ENCODE measurements around the gene GRID2. TPM values are rescaled to one million over a fixed set of nuclear protein-coding genes. Genes with fewer than 3 reads are reported as not detected.

The GRID2 gene
- total and polyA plus RNA-seq, 11 donors: 0.29 to 0.38 (median 0.33) TPM; not detected in 8

- Histone ChIP-seq H3K36me3 (no peaks in the 10 kb centered on the region), H3K9me3 (peaks cover 0 to 29% (median 8%) of the 10 kb centered on the region in 12 donors), H3K4me3 (no peak overlapping the region), H3K4me1 (no peaks in the 10 kb centered on the region), H3K27ac (no peak overlapping the region), H3K27me3 (no peaks in the 10 kb centered on the region)
- intact Hi-C loops (cut with DNase I): no loop called here
- ATAC-seq (no peak), DNase-seq (no peak)
- TF ChIP-seq CTCF (IDR thresholded peaks at IDR 0.05) (no peak), POLR2A (IDR thresholded peaks at IDR 0.05) (no peak)
- WGBS, 4 donors: 23 to 28% (median 27%) methylated on average over 1 of the region's 1 CpG
Observed at GRCh38 chr4:92257931-92258857, 45.6 kb upstream of the GRID2 start.

DNA sequence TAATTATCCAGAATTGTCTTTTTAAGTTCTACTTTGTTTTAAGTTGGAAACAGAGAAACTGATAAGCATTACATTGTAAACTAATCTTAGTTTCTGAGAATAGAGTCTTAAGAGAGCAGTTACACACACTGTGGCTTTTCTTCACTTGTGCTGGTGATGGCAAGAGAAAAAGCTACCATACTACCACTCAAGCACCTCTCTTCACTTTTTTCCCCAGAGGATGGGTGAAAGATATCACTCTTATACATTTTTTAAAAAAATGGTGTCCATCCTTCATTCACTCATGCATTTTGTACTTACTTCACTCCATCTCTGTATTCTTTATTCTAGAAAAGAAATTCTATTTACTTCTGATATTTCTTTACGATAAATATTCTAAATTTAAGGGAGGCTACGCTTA is 42.5 kb upstream of the GRID2 start:
- Histone ChIP-seq H3K36me3 (no peaks in the 10 kb centered on the region), H3K27me3 (no peaks in the 10 kb centered on the region), H3K4me3 (no peak overlapping the region), H3K4me1 (peaks cover 0 to 4% (median 0%) of the 10 kb centered on the region in 12 donors), H3K27ac (no peak overlapping the region), H3K9me3 (peaks cover 0 to 3% (median 0%) of the 10 kb centered on the region in 12 donors)
- ATAC-seq (no peak), DNase-seq (no peak)
- TF ChIP-seq POLR2A (IDR thresholded peaks at IDR 0.05) (no peak), CTCF (IDR thresholded peaks at IDR 0.05) (no peak)
- intact Hi-C loops (cut with DNase I): no loop called here
- WGBS, 4 donors: 80 to 87% (median 81%) methylated on average over 2 of the region's 2 CpGs

- DNase-seq (no peak), ATAC-seq (no peak)
- no peak overlapping the region for H3K27ac ChIP-seq
- no peaks in the 10 kb centered on the region for H3K27me3 ChIP-seq
- peaks cover 0 to 4% (median 0%) of the 10 kb centered on the region in 12 donors for H3K4me1 ChIP-seq
- WGBS, 4 donors: 71 to 85% (median 79%) methylated on average over 2 of the region's 2 CpGs
- TF ChIP-seq POLR2A (IDR thresholded peaks at IDR 0.05) (no peak), CTCF (IDR thresholded peaks at IDR 0.05) (no peak)
- H3K36me3 ChIP-seq: no peaks in the 10 kb centered on the region
- no peak overlapping the region for H3K4me3 ChIP-seq
- intact Hi-C loops (cut with DNase I): no loop called here
- H3K9me3 ChIP-seq: no peaks in the 10 kb centered on the region
Observed at GRCh38 chr4:92262371-92262770, 41.4 kb upstream of the GRID2 start.

- no peaks in the 10 kb centered on the region for H3K36me3 ChIP-seq
- no peaks in the 10 kb centered on the region for H3K27me3 ChIP-seq
- H3K4me1 ChIP-seq: peaks cover 0 to 4% (median 0%) of the 10 kb centered on the region in 12 donors
- no peaks in the 10 kb centered on the region for H3K9me3 ChIP-seq
- no peak for TF ChIP-seq POLR2A (IDR thresholded peaks at IDR 0.05)
- no peak for TF ChIP-seq CTCF (IDR thresholded peaks at IDR 0.05)
- H3K27ac ChIP-seq: no peak overlapping the region
- no peak overlapping the region for H3K4me3 ChIP-seq
- DNase-seq (no peak), ATAC-seq (no peak)
- intact Hi-C loops (cut with DNase I): no loop called here
- 84 to 90% (median 84%) methylated on average over 2 of the region's 2 CpGs for WGBS, 4 donors
Observed at GRCh38 chr4:92263010-92263409, 40.8 kb upstream of the GRID2 start.
